Smooth muscle cell (in vitro differentiated cells): ENCODE data around the gene RBMS3. TPM values are rescaled to one million over a fixed set of nuclear protein-coding genes. Genes with fewer than 3 reads are reported as not detected.

Source experiments
- DNase-seq: peaks from one replicate; lab custom pipeline; 2025; ENCODE audit not compliant: unreplicated experiment; lab: John Stamatoyannopoulos, UW
- H2AFZ ChIP-seq: fragments of 200-600 bp; sonication (generic); 2 replicates; pipeline ENCODE4 v1.6.0; 2016; ENCODE audit warnings: antibody characterized with exemption, low read depth, mild to moderate bottlenecking
- H3F3A ChIP-seq: fragments of 200-600 bp; sonication (generic); 2 replicates; pipeline ENCODE4 v1.6.0; 2017; ENCODE audit warnings: antibody characterized with exemption, low read depth
- H3K27ac ChIP-seq: fragments of 200-600 bp; sonication (generic); 2 replicates; pipeline ENCODE4 v1.5.1; 2016; ENCODE audit warnings: low read depth, mild to moderate bottlenecking
- H3K27me3 ChIP-seq: fragments of 200-600 bp; sonication (generic); 2 replicates; pipeline ENCODE4 v1.6.1; 2016; ENCODE audit warnings: low read depth, mild to moderate bottlenecking
- H3K36me3 ChIP-seq: fragments of 200-600 bp; sonication (generic); 2 replicates; pipeline ENCODE4 v1.5.1; 2016; ENCODE audit warnings: low read depth
- H3K4me1 ChIP-seq: fragments of 200-600 bp; sonication (generic); 2 replicates; pipeline ENCODE4 v1.5.1; 2016; ENCODE audit warnings: low read depth
- H3K4me2 ChIP-seq: fragments of 200-600 bp; sonication (generic); 2 replicates; pipeline ENCODE4 v1.6.0; 2016; ENCODE audit warnings: mild to moderate bottlenecking
- H3K4me3 ChIP-seq: fragments of 200-600 bp; sonication (generic); 2 replicates; pipeline ENCODE4 v1.5.1; 2016; ENCODE audit warnings: mild to moderate bottlenecking
- H3K79me2 ChIP-seq: fragments of 200-600 bp; sonication (generic); 2 replicates; pipeline ENCODE4 v1.6.0; 2016; ENCODE audit warnings: low read depth, mild to moderate bottlenecking
- H3K9ac ChIP-seq: fragments of 200-600 bp; sonication (generic); 2 replicates; pipeline ENCODE4 v1.6.0; 2016; ENCODE audit warnings: low read depth
- H3K9me3 ChIP-seq: fragments of 200-600 bp; sonication (generic); replicated peaks from 2 replicates; pipeline ENCODE4 v1.5.1; 2016; ENCODE audit warnings: low read depth
- H4K20me1 ChIP-seq: fragments of 200-600 bp; sonication (generic); 2 replicates; pipeline ENCODE4 v1.6.0; 2016; ENCODE audit warnings: low read depth
- WGBS: methylation state at CpG from one replicate; pipeline ENCODE4 v1.1.7; 2016; ENCODE audit warnings: low lambda C conversion rate; 5-methylcytosine and 5-hydroxymethylcytosine counted together
- polyA plus RNA-seq: library from polyadenylated mRNA; unstranded; fragments of >200 nt; fragmentation: Nextera tagmentation; extraction: Ambion mirVana; gene quantifications from 2 replicates; pipeline ENCODE4 v1.2.1, GENCODE V29; 2016
- total RNA-seq: library from RNA; depleted of rRNA; stranded (reverse); fragments of >200 nt; gene quantifications from 2 replicates; pipeline ENCODE4 v1.2.3, GENCODE V29; 2014
- TF ChIP-seq, protein P1 (sequence below): fragments of 200-600 bp; sonication (generic); IDR thresholded peaks from 2 replicates; pipeline ENCODE4 v1.5.1; 2017; ENCODE audit warnings: borderline replicate concordance, mild to moderate bottlenecking, antibody characterized with exemption; ENCODE audit not compliant: insufficient read depth, poor library complexity, severe bottlenecking

Gene RBMS3
- total and polyA plus RNA-seq, 2 experiments from 2014 or later: 42.9 to 50.6 TPM

DNA sequence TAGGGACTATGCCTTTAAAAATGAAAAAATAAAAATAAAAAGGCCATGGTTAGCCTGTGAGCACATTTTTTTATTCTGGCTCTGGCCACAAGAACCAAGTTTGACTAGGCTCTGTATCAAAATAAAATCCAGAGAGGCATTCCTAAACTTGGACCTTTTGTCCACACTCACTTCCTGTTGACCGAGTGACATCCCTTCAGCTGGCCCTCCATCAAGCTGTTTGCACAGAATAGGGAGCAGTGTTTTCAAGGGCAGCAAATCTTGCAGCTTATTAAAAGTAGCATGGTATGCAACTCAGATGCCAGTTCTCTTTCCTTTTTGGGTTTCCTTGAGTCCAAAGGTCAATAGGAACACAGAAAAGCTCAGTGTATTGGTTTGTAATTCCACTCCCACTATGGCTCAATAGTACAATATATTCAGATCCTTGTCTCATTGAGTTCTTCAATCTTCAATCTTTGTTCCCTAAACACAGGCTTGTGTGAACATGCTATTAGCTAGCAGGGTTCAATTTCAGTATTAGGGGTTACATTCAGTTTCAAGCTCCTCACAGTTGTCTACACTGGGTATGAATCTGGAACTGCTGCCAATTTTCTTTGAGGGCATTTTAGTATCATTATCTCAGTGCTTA, 244.5 kb downstream of the RBMS3 start:
- H3K9me3 ChIP-seq: no peaks in the 10 kb centered on the region
- no peaks in the 10 kb centered on the region for H3K27me3 ChIP-seq
- peaks cover 13% of the 10 kb centered on the region for H3F3A ChIP-seq
- TF ChIP-seq, protein P1, sequence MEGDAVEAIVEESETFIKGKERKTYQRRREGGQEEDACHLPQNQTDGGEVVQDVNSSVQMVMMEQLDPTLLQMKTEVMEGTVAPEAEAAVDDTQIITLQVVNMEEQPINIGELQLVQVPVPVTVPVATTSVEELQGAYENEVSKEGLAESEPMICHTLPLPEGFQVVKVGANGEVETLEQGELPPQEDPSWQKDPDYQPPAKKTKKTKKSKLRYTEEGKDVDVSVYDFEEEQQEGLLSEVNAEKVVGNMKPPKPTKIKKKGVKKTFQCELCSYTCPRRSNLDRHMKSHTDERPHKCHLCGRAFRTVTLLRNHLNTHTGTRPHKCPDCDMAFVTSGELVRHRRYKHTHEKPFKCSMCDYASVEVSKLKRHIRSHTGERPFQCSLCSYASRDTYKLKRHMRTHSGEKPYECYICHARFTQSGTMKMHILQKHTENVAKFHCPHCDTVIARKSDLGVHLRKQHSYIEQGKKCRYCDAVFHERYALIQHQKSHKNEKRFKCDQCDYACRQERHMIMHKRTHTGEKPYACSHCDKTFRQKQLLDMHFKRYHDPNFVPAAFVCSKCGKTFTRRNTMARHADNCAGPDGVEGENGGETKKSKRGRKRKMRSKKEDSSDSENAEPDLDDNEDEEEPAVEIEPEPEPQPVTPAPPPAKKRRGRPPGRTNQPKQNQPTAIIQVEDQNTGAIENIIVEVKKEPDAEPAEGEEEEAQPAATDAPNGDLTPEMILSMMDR: no peak
- no peak overlapping the region for H3K4me3 ChIP-seq
- no peak overlapping the region for H2AFZ ChIP-seq
- H4K20me1 ChIP-seq: peaks cover 8% of the 10 kb centered on the region
- DNase-seq: no peak
- no peaks in the 10 kb centered on the region for H3K36me3 ChIP-seq
- no peak overlapping the region for H3K4me2 ChIP-seq
- H3K79me2 ChIP-seq: peaks cover 55% of the 10 kb centered on the region
- H3K9ac ChIP-seq: no peak overlapping the region
- no peaks in the 10 kb centered on the region for H3K4me1 ChIP-seq
- no peak overlapping the region for H3K27ac ChIP-seq
- WGBS: 72% methylated on average over 1 of the region's 1 CpG

DNA sequence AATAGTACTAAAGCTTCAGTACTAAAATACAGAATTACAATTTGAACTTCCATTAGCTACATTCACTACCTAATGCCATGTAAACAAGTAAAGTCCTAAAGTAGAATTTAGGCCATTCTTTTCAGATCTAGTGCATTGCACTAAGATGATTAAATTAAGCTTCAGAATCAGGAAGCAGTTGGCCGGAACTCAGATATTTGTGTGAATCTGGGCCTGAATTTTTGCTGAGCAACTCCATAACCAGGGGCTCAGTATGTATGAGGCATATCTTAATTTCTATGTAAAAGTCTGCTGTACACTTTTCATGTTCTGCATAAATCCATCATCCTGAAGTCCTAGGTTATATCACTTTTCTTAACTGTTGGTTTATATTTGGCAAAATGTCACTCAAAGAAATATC, 246.4 kb downstream of the RBMS3 start:
- Histone ChIP-seq H2AFZ (no peak overlapping the region), H3K9me3 (no peaks in the 10 kb centered on the region), H3K79me2 (peaks cover 67% of the 10 kb centered on the region), H3K27me3 (no peaks in the 10 kb centered on the region), H3F3A (no peaks in the 10 kb centered on the region), H3K9ac (no peak overlapping the region), H3K36me3 (no peaks in the 10 kb centered on the region), H4K20me1 (peaks cover 8% of the 10 kb centered on the region), H3K27ac (no peak overlapping the region), H3K4me1 (no peaks in the 10 kb centered on the region), H3K4me2 (no peak overlapping the region), H3K4me3 (no peak overlapping the region)
- 80% methylated on average over 1 of the region's 1 CpG for WGBS
- DNase-seq: no peak
- TF ChIP-seq, protein P1: no peak

DNA sequence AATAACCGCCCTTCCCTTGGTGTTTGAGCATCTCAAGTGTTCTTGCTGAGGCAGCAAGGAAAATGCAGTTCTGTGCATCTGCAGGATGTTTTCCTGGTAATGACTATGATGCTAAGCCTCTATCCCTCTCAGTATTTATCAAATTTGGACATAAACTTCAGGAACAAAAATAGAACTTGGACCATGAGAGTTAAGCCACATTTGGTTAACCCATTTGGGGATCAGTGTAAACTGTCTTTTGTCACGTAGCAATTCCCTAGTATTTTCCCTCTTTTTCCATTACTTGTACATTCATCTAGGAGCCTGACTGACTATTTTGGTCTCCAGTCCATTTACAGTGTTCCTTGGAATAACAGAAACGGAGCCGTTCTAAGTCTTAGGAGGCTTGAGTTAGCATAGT, 250.8 kb downstream of the RBMS3 start:
- Histone ChIP-seq H3K9ac (no peak overlapping the region), H3K27ac (no peak overlapping the region), H4K20me1 (peaks cover 8% of the 10 kb centered on the region), H3K4me3 (no peak overlapping the region), H3K27me3 (no peaks in the 10 kb centered on the region), H3F3A (no peaks in the 10 kb centered on the region), H3K36me3 (no peaks in the 10 kb centered on the region), H3K9me3 (no peaks in the 10 kb centered on the region), H2AFZ (no peak overlapping the region), H3K4me1 (no peaks in the 10 kb centered on the region), H3K4me2 (no peak overlapping the region), H3K79me2 (peaks cover 66% of the 10 kb centered on the region)
- 54% methylated on average over 4 of the region's 4 CpGs for WGBS
- DNase-seq: no peak
- TF ChIP-seq, protein P1: no peak

DNA sequence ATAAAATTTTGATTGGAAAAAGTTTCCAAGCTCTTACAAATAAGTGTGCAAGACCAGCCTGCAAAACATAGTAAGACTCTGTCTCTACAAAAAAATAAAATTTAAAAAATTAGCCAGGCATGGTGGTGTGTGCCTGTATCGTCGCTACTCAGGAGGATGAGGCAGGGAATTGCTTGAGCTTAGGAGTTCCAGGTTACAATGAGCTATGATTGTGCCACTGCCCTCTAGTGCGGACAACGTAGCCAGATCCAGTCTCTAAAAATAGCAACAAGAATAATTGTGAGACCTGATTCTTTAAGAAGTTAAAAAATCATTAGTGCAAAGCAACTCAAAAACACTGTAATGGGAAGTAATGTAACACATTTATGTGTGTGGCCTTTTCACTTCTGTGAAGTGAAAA, 251.6 kb downstream of the RBMS3 start:
- Histone ChIP-seq H3K36me3 (no peaks in the 10 kb centered on the region), H3K27me3 (no peaks in the 10 kb centered on the region), H3K4me3 (no peak overlapping the region), H3F3A (no peaks in the 10 kb centered on the region), H4K20me1 (peaks cover 8% of the 10 kb centered on the region), H3K79me2 (peaks cover 71% of the 10 kb centered on the region), H3K4me1 (no peaks in the 10 kb centered on the region), H3K9me3 (no peaks in the 10 kb centered on the region), H3K4me2 (no peak overlapping the region), H3K27ac (no peak overlapping the region), H2AFZ (no peak overlapping the region), H3K9ac (no peak overlapping the region)
- TF ChIP-seq, protein P1: no peak
- 78% methylated on average over 4 of the region's 4 CpGs for WGBS
- no peak for DNase-seq
